HG02870 (cell line): ENCODE data around the gene GRIK4.

Source experiments
- ATAC-seq: cut with Tn5 transposase; IDR thresholded peaks from one replicate; pipeline ENCODE4 v1.9.1; 2021; ENCODE audit warnings: mild to moderate bottlenecking, moderate library complexity; ENCODE audit not compliant: unreplicated experiment

GRIK4 gene

GRCh38 chr11:120523196-120523595 lies 11.6 kb downstream of the GRIK4 start:
- no peak for ATAC-seq

- ATAC-seq: no peak
These were observed 13.1 kb downstream of the GRIK4 start for GRCh38 chr11:120524536-120525085.

DNA sequence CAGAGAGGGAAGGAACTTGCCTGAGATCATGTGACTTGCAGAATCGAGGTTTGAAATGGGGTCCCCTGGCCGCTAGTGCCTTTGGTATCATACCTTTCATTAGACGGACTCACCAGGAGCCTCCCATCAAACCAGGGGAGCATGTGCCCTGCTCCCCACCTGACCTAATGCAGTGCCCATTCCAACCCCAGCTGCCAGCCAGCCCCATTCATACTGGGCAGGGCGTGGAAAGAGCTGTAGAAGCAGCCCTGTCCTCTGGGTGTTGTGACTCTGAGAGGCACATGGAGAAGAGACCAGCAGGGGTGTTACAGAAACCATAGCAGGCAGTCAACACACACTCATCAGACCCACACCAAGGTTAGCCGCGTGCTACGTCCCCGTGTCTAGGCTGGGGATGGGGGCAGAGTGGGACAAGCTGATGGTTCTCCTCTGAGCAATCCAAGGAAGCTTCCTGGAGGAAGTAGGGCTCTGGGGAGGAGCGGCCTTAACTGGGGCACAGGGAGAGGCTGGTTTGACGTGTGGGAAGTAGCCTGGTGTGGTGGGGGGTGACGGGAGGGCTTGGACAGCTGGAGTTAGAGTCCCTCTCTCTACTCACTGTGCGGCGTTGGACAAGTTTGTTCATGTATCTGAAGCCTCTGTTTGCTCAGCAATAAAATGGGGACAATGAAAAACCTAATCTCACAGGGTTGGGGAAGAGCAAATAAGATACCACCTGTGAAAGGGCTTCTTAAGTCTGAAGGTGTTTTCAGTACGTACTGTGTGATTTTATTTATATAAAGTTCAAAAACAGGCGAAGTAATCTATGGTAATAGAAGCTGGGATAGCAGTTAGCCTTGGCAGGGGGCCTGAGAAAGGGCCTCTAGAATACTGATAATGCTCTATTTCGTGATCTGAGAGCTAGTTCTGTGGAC lies 14.0 kb downstream of the GRIK4 start:
- ATAC-seq: no peak

DNA sequence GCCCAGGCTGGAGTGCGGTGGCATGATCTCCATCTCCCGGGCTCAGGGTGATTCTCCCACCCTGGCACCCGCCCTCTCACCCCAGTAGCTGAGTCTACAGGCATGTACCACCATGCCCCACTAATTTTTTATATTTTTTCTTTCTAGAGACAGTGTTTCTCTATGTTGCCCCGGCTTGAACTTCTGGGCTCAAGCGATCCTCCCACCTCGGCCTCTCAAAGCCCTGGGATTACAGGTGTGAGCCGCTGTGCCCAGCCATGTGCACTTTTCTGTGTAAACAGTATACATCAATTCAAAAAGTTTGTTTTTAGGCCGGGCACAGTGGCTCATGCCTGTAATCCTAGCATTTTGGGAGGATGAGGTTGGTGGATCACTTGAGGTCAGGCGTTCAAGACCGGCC lies 14.7 kb downstream of the GRIK4 start:
- ATAC-seq: no peak

- no peak for ATAC-seq
These were observed 15.7 kb downstream of the GRIK4 start for GRCh38 chr11:120527111-120527761.

DNA sequence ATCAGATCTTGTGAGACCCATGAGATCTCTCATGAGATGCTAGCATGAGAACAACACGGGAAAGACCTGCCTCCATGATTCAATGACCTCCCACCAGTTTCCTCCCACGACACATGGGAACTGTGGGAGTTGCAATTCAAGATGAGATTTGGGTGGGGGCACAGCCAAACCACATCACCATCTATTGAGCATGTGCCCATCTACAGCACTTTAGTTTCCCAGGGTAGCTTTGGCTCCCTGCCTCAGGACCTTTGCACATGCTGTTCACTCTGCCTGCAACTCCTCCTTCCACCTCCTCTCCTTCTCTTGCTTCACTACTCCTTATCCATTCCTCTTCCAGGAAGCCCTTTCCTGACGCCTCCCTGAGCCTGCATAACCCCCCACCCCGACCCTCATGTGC lies 17.2 kb downstream of the GRIK4 start:
- no peak for ATAC-seq

- ATAC-seq: no peak
These were observed 17.7 kb downstream of the GRIK4 start for GRCh38 chr11:120529214-120529613.

DNA sequence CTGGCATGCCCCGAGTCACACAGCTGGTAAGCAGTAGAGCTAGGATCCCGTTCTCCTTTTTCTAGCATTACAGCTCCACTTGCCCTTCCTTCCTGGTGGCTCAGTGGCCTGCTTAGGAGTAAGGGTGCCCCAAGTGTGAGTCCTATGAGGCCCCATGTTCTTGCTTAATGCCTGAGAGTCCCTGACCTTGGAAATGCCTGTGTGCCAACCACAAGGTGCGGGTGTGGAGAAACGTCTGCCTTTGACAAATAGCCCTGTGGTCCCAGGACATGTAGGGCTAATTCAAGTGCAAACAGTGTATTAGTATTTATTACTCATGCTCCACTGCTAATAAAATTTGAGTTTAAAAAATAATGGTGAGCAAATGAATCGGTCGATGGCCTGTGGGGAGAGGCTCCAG lies 18.4 kb downstream of the GRIK4 start:
- no peak for ATAC-seq

DNA sequence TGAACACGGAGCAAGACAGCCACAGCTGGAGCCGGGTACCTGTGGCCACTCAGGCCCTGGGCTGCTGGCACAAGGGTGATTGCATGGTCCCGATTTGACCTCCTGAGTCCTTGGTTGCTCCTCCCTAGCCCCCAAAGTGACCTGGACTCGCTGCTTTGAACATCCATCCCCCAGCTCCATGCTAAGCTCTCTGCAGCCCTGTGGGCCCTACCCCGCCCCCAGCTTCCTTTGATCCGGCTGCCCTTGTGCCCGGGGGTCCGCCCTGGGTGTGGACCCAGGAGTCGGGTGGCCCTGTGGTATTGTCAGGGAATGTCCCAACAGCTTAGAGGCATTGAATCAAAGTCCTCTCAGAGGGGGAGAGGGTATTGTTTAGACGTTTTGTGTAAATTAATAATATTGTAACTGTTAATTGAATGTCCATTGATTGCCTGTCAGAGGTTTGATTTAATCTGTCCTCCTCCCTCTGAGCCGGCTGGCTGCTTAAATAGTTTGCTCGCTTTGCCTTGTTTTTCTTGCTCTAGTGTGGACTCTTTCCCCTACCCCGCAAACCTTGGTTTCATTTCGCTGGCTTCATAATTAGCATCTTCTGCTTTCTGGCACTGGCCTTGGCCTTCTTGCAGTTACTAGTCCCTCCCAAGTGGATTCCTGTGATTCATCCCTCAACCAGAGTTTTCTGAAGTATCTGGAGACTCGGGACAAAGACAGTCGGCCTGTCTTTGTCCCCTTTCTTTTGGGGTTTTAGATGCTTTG lies 20.7 kb downstream of the GRIK4 start:
- ATAC-seq: no peak

DNA sequence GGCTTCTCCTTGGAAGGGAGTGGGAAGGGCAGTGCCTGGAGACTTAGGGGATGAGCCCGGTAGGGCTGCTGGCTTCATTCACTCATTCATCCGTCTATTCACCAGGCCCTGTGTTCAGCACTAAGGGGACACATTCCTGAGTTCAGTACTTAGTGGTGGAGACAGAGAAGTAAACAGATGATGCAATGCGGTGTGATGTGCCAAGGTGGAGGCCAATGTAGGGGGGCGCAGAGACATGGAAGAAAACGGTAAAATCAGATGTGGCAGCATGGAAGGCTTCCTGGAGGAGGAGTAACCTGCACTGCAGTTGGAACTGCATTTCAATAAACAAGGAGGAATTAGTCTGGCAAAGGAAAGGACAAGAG lies 21.3 kb downstream of the GRIK4 start:
- no peak for ATAC-seq

DNA sequence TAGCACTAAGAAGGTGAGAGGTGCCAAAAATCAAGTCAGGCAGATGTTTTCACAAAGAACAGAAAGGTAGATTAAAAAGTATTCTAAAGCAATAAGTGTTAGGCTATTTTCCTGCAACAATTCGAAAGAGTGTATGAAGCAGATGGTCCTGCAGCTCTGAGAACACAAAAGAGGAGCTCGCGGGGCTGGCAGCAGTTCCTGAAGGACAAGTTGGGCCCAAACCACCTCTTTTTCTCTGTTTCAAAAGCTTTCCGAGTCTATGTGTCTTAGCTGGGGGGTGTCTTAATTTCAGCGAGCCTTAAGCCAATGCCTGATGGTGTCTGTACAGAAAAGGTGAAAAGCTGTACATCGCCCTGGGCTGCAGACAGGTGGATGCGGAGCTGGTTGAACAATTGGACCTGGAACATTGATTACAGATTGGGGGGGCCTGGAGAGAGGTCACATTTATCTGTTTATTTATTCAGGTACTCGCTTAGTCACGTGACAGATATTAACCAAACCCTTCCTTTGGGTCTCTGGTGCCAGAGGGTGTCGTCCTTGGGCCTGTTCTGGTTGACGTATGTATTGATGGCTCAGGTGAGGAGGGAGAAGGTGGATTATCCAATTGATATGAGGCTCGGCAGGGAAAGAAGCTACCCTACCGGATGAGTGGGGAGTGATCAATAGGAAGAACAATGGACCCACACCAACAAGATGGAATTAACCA lies 24.7 kb downstream of the GRIK4 start:
- ATAC-seq: no peak

- no peak for ATAC-seq
These were observed 25.2 kb downstream of the GRIK4 start for GRCh38 chr11:120536797-120537169.

DNA sequence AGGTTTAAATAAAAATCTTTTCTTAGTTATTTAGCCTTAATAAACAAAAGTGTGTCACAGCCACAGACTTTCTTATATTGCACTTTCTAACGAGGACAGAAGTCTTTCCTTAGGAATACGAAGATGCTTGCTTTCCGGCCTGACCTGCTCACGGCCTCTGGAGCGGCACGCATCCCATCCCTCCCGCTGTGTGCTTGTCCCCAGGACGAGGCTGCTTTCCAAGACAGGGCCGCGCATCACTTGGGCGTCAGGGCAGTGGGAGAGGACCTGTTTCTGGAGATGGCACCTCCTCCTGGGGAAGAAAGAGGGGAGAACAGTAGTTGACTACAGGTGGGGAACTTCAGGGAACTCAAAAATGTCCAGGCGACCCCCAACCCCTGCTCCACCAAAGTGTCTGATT lies 26.4 kb downstream of the GRIK4 start:
- ATAC-seq: no peak

DNA sequence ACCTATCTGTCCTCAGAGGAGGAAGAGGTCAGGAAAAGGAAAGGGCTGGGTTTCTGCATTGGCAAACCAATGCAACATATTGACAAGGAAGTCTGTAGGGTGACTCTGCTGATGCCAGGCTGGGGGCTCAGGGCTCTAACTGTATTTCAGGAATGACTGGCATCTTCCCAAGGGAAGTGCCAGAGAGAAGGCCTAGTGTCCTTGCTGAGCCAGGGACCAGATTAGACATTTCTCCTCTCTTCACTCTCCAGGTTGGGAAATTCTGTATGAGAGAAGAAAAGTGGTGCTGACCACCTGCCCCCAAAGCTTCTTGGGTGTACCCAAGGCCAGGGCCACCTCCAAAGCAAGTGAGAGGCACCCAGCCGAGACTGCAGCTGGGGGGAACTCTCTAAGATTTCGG lies 27.2 kb downstream of the GRIK4 start:
- no peak for ATAC-seq

DNA sequence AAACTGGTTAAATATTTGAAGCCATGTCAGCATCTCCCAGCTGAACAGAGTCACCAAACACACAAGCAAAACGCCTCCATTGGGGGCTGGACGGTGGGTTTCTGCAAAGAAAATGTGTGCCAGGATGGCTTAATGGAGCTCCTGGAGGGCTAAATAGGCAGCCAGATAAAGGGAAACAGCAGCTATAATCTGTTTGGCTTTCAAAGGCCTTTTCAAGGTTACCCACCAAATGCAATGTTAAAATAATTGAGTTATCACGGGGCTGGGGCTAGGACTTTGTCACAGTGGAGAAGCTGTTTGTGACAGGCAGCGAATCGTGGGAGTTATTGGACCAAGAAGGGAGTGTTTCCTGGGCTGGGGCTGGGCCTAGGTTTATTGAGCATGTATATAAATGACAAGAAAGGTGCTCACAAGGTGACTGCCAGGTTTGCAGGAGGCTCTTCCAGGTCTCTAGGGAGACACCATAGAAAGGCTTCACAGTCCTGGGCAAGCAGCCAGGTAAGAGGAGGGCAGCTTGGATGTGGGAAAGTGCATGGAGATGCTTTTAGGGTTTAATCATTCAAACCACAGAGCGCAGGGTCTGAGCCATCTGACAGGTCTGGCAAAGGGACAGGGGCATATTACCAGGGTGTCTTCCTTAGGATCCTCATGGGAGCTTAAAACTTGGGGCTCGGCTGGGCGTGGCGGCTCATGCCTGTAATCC lies 28.3 kb downstream of the GRIK4 start:
- ATAC-seq: no peak

- ATAC-seq: no peak
These were observed 29.4 kb downstream of the GRIK4 start for GRCh38 chr11:120540744-120541465.

GRCh38 chr11:120543521-120544215 lies 32.1 kb downstream of the GRIK4 start:
- no peak for ATAC-seq

GRCh38 chr11:120545813-120546212 lies 34.3 kb downstream of the GRIK4 start:
- ATAC-seq: no peak
